CD4-positive, alpha-beta T cell treated with Interleukin-4 for 4 hours (primary cell): ENCODE data around the gene MESP1.

Experiments used
- DNase-seq: peaks from one replicate; pipeline ENCODE4 v3.0.0-alpha.2; 2020

Gene MESP1

DNA sequence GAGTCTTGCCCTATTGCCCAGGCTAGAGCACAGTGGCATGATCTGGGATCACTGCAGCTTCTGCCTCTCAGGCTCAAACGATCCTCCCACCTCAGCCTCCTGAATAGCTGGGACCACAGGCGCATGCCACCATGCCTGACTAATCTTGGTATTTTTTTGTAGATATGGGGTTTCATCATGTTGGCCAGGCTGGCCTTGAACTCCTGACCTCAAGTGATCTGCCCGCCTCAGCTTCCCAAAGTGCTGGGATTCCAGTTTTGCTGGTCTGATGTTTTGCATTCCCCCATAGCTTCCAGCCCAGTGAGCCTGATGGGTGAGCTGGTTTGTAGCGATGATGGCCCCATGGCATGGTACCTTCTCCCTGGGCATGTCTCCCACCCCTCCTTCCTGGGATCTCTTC is 4.7 kb upstream of the MESP1 start:
- no peak for DNase-seq

DNA sequence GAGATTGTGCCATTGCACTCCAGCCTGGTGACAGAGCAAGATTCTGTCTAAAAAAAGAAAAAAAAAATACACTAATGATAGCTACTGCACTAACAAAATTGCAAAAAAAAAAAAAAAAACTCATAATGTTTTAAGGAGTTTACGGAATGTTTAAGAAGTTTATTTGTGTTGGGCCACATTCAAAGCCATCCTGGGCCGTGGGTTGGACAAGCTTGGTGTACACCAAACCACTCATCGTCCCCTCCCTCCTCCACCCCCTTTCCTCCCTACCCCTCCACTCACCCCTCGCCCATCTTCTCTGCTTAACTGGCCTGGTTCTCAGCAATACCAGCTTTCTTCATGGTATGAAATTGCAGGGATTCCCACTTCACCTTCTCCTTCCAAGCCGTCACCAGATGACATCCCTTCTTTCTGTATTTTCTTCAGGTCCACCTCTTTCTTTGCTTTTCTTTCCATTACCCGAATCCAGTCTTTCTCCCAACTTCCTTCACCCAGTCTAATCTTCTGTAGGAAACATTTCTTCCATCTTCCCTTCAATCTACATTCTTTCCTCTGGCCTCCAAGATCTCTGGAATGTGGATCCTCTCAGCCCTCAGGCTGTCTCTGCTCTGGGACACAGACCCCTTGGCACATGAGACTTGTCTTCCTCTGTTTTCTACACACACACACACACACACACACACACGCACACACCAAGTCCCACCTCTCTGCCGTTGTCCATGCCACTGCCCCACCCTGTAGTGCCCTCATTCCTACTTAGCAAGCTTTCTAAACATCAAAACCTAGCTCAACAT is 3.5 kb upstream of the MESP1 start:
- no peak for DNase-seq

DNA sequence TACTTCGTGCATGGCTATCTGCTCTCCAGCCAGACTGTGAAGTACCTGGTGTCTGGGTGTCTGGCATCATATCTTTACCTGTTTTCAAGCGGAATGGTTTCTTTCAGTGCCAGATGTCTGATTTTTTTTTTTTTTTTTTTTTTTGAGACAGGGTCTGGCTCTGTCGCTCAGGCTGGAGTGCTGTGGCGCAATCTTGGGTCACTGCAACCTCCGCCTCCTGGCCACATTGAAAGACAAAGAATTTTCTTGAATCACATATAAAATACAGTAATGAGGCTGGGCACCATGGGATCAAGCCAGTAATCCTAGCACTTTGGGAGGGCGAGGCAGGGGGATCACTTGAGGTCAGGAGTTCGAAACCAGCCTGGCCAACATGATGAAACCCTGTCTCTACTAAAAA is 2.8 kb upstream of the MESP1 start:
- DNase-seq: no peak

DNA sequence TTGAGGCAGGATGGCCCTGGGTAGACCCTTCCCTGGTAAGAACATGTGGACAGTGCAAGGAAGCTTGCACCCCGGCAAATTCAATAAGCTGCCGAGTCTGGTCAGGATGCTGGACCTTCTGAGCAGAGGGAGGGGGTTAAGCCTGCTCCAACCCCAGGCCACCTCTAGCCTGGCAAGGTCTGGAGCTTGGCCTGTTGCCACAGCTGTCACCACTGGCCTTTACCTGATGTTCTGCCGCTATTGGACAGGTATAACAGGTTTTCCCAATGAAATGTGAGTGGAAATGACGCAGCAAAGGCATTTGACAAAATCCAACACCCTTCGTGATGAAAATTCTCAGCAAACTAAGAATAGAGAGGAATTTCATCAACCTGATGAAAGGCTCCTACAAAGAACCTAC is 699 bp upstream of the MESP1 start:
- no peak for DNase-seq

DNA sequence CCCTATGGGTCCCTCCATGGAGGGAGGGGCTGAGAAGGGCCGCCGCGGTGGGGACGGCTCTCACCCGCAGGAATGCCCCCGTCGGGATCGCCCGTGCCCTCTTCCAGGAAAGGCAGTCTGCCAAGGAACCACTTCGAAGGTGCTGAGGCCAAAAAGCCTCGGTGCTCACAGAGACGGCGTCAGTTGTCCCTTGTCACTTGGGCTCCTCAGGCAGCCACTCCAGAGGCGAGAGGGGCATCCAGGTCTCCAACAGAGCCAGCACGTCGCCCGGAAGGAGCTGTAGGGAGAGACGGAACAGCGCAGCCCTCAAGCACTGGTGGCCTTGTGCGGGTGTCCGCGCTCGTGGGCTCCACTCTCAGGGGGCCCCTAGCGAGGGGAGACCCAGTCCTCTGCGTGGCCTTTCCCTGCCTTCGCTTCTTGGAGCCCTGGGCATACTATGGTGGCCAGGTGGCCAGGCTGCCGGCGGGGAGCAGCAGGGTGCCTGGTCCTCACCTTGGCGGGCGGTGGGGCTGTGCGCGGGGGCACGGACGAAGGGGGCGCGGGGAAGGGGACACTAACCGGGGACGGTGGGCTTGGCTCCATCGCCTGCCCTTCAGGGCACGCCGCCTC is 994 bp downstream of the MESP1 start:
- no peak for DNase-seq

DNA sequence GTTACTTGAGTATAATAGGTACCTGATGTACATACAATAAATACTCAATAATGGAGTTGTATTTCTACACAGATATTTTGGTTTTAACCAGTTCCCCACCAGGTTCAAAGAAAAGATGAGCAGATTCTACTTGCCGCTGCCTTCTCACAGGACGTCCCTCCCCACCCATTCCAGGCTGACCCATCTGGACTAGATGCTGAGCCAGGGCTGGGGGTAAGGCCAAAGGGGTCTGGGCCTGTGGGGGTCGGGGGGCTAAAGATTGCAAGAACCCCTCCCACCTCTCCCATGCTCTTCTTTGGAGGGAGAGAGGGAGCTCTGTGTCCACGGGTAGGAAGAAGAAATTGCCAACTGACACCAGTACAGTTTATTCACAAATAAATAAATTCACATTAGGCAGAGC is 1.5 kb downstream of the MESP1 start:
- no peak for DNase-seq

DNA sequence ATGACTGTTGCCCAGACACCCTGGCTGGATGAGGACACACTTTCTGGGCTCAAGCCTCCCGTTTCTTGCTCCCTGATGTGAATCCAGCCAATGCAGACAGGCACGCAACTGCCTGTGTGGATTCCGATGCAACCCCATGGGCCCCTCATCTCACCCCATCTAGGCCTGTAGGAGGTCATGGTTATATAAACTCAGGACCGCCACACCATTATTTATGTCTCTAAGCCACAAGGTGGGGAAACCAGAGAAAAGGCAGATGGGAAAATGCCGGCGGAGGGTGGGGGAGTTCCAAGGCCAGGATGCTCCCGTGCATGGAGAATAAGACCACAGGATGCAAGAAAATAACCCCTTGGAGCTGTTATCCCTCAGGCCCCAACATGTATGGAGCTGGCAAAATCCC is 2.0 kb downstream of the MESP1 start:
- DNase-seq: no peak

DNA sequence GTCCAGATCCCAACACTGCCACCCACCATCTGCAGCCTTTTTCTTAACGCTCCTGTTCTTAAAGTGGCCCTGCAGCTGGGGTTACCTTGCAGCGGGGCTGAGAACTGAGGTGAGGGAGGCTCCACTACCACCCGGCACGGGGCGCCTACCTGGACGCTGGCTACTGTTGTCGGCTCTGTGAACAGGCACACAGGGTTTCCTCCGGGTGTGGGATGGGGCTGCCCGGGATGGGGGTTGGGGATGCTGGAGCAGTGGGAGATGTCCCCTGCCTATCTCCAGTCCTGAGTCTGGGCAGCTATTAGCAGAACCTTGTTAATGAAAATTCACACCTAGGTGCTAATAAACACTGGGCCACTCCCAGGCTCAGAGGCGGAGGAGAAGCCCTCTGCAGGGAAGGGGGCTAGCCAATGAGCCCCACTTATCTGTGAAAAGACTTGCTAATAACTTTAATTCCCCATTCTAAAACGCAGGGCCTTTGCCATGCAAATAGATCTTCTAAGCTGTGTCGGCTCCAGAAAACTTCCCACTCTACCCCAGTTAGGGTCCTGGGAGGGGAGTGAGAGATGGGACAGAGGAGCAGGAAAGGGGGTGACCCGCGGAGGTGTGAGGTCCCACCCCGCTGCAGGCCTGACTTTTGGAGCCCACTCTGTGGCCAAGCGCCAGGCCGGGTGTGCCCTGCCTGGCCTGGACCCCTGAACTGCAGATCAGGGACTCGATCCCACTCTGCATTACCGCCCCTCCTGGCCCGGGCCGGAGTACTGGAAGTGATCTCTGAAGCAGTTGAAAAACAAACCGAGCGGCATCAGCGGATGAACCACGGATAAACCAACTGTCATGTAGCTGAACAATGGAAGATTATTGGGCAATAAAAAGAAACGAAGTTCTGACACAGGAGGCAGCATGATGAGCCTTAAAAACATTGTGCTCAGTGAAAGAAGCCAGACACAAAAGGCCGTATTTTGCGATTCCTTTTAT is 3.1 kb downstream of the MESP1 start:
- no peak for DNase-seq

DNA sequence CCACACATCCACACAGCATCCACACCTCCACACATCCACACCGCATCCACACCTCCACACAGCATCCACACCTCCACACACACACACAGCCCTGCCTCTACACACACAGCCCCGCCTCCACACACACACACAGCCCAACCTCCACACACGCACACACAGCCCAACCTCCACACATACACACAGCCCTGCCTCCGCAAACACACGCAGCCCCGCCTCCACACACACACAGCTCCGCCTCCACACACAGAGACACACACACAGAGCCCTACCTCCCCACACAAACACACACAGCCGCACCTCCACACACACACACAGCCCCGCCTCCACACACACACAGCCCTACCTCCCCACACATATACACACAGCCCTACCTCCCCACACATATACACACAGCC is 4.7 kb downstream of the MESP1 start:
- DNase-seq: no peak

DNA sequence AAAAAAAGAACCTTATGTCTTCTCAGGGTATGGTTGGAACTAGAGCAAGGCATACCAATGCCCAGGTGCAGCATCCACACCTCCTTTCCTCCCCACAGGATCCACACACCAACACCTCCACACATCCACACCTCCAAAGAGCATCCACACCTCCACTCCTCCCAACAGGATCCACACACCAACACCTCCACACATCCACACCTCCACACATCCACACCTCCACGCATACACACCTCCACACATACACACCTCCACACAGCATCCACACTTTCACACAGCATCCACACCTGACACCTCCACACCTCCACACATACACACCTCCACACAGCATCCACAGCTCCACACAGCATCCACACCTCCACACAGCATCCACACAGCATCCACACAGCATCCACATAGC is 5.3 kb downstream of the MESP1 start:
- no peak for DNase-seq

DNA sequence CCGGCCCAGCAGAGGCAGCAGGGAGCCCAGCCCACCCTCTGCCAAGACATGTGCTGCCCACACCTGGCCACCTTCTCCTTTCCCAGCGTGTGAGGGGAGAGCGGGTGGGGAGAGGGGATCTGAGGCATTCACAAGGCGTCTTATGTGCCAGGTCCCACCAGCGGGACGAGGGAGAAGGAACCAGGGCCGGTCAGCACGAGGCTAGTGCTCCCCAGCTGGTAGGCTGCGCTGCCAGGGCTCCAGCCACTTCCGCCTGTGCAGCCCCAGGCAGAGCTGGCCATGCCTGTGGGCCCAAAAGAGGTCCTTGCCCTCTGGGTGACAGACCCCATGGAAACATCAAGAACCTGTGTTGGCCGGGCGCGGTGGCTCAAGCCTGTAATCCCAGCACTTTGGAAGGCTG is 5.9 kb downstream of the MESP1 start:
- no peak for DNase-seq

DNA sequence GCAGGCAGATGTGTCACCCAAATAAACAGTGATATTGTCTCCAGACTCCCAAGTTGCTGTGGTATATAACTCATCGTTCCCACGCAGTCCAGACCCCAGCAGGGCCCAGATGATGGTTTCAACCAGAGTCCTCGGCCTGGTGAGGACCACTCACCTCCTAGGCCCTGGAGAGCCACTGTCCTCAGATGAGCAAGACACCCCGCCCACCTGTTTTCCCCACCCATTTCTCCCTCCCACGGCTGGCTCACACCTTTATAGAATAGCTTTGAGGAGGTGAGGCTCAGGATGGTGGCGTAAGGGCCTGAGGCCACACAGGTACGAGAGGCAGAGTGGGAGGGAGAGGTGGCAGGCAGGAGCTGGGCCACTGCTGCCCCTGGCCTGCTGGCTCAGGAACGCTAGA is 7.5 kb downstream of the MESP1 start:
- no peak for DNase-seq

DNA sequence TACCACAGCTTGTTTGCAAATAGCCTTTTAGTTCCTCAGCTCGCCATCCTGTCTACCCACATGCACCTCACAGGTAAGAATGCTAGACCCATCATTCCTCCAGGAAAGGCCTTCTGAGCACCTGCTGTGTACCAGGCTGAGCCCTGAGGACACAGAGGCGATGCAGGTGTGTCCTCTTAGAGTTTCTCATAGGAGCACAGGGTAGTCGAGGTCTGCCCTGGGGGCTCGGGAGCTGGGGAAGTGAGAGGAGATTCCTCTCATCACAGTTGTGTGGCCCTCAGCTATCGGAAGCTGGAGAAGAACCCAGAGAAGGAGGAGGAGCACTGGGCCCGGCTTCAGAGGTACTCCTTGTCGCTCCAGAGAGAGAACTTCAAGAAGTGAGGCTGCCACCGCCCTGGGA is 8.0 kb downstream of the MESP1 start:
- DNase-seq: no peak

DNA sequence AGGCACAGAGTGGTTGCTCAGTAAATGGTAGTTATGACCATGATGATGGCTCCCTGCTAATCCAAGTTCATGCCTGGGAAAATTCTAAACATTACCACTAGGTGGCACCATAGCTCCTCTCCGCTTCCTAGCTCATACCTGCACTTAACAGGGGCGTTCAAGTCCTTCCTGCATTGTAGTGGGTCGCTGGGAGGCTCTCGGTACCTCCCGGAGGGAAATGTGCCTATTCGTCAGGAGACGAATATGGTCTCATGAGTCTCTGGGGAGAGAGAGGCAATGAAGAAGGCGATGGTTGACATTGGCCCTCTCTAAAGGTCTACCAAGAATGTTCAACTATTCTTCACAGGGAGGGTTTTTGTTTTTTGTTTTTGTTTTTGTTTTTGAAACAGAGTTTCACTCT is 10.9 kb downstream of the MESP1 start:
- DNase-seq: peak; percentile 68

DNA sequence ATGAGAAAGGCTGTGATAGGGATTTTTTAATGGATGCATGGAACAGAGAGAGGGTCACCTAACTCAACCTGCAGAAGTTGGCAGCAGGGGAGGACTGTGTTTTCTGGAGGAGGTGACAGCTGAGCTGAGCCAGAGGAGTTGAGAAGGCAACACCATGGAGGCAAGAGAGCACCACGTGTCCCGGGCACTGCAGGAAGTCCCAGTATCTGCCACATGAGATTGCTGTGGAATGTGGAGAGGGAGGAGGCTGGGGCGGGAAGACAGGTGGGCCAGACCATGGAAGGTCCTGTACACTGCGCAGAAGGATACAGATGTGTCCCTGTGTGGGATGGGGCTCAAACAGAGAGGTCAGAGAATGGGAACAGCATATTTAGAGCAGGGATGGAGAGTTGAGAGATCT is 15.3 kb downstream of the MESP1 start:
- no peak for DNase-seq

DNA sequence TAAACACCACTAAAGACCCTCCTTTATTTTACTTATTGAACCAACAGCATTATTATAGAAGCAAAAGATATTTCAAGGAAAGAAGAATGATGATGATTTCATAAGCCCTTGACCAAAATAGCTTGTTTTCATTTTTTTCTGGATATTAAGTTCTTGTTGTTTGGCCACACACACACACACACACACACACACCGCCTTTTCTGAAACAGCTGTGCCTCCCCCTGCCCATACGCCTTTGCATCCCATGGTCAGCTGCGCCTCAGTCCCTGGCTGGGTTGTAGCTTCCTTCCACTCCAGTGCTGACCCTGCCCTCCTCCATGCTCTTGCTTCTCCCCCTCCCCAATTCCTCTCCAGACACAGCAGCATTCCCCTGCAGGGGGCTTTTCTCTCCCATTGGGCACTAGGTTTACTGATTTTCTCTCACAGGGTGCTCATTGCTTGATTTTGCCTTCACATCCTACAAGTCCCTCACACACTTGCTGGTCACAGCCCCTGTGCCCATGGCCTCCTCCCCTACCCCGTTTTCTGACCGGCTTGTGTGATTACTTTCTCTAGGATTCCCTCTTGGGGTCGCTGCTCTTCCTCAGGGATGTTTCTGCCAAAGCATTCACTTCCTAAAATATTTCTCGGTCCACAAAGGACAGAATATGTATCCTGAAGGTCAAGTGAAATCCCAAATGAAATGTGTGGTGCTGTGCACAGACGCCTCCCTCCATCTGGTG is 18.4 kb downstream of the MESP1 start:
- no peak for DNase-seq

DNA sequence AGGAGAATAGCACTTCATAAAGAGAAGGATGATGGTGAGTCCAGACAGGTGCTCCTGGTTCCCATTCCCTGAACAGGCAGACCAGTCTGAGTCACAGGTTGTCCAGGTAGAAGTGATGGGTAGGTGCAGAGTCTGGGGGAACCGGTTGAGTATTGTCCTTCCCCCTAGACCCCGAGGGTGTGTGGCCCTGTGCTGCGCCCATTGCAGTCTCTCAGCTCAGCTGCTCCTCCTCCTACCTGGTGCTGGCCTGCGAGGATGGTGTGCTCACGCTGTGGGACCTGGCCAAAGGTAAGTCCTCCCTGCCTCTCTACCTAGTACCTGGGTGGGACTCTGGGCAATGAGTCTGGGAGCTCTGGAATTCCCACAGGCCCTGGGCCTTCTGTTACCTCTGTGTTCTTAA is 19.8 kb downstream of the MESP1 start:
- DNase-seq: no peak

DNA sequence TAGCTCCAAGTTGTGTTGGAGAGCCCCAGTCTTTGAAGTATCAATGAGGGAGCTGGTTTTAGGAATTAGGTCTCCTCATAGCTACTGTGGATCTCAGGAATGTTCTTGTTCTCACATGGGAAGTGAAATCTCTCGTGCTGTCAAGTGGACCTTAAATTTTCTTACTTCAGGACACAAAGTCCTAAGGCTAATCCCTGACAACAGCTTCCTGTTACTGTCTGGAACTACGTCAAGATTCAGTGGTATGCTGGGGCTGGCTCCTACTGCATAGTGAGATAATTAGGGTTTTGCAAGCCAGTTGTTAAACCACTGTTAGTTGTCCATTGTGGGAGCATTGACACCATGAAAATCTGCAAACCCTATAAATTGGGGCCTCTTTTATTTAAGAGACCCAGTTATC is 22.8 kb downstream of the MESP1 start:
- no peak for DNase-seq

DNA sequence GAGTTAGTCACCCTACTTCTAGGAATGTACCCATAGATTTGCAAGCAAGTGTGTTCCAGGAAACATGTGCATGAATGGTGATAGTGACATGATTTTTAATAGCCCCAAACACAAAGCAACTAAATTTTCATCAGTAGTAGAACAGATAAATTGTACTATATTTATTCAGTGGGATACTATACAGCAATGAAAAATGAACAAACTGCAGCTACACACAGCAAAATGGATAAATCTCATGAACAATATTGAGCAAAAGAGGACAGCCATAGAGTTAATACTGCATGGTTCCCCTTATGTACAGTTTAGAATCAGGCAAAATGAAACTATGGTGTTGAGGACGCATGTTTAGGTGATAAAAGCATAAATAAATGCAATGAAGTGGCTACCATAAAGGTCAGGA is 26.0 kb downstream of the MESP1 start:
- no peak for DNase-seq

DNA sequence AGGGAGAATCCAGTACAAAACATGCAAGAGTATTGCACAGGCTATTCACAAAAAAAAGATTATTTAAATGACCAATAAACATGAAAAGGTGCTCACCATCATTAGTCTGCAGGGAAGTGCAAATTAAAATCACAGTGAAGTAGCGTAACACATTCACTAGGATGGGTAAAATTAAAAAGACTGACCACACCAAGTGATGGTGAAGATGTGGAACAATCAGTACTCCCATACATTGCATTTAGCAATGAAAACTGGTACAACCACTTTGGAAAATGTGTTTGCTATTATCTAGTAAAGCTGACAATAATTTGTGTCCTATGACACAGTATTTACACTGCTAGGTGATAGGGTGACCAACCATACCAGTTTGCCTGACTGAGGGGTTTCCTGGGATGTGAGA is 26.4 kb downstream of the MESP1 start:
- no peak for DNase-seq

DNA sequence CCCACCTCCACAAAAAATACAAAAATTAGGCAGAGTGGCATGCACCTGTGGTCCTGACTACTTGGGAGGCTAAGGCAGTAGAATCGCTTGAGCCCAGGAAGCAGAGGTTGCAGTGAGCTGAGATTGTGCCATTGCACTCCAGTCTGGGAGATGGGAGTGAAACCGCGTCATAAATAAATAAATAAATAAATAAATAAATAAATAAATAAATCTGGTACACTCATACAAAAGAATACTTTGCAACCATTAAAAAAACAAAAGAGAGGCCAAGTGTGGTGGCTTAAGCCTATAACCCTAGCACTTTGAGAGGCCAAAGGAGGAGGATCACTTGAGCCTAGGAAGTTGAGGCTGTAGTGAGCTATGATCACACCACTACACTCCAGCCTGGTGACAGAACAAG is 28.0 kb downstream of the MESP1 start:
- DNase-seq: no peak

DNA sequence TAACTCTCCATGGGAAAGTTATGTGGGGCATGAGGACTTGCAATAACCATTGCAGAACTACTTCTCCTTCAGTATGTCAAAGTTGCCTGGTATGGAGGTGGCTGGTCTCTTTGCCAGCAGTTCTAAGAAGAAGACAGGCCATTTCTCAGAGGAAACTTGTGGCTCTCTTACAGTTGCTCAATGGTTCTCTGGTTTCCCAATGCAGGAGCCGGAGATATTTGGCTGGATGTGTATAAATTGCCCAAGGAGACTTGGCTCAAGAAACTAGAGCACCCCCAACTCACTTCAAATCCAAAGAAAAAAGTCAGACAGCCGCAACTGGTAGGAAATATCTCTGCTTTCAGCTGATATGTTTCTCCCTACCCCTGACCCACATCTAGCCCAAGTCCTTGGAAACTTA is 36.3 kb downstream of the MESP1 start:
- DNase-seq: no peak

DNA sequence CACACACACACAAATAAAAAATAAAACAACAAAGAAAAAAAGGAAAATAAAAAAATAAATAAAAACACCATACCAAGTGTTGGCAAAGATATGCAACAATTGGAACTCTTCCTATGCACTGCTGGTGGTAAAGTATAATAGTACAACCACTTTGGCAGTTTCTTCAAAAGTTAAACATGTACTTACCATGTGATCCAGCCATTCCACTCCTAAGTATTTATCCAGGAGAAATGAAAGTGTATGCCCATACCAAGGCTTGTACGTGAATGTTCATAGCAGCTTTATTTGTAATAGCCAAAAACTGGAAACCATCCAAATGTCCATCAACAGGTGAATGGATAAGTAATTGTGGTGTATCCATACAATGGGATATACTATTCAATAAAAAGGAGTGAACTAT is 43.5 kb downstream of the MESP1 start:
- no peak for DNase-seq
